ENCODE data around the gene WDR46. TPM values are rescaled to one million over a fixed set of nuclear protein-coding genes. Genes with fewer than 3 reads are reported as not detected.

Gene WDR46
- total and polyA plus RNA-seq, 2 of the 13 experiments (the other 11 are each of a cell fraction or from before 2014, with no cell fraction given), result 47.4 to 105 TPM

DNA sequence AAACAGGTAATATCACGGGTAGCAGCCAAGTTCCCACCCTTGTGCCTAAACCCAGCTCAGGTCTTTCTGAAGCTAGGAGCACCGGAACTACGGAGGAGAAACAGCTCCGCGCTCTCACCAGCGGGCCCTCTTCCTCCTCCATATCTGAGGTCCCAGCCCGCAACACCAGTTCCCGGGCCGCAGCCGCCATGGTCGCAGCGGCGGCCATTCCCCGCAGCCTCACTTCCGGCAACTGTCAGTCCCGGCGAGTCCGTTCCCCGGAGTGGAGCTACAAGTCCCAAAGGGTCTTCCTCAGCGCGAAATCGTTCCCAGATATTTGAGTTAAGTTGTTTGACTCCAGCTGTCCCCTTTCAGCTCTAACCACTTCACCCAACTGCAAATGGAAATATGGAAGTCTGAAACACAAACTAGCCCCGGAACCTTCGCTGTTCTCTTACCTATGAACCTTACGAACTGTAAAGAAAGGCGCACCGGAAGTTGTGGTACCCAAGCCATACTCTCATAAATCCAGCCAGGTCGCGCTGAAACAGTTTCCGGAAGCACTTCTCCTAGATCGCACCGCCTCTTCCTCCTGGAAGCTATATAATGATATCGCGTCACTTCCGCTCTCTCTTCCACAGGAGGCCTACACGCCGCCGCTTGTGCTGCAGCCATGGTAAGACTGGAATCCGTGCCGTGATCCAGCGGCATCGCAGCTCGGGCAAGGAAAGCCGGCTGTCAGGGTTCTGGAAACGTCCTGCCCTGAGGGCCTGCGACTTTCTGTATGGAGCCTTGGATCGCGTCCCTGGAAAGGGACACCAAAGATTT lies 17.4 kb downstream of the WDR46 start, which contains the start of the genes RPS18 and VPS52 (continued):
- no peak for TF ChIP-seq PTBP1 (IDR thresholded peaks at IDR 0.05; ENCODE audit: low read depth, low read length, poor library complexity, severe bottlenecking)
- TF ChIP-seq POLR2G (IDR thresholded peaks at IDR 0.05; ENCODE audit: low read depth, low read length), result peak; percentile 100
- peak; percentile 91 for TF ChIP-seq U2AF1 (optimal IDR thresholded peaks at IDR 0.05; ENCODE audit: low read depth, low read length)
- TF ChIP-seq HDAC2 (CRISPR knock-in tag; IDR thresholded peaks at IDR 0.05), result peak; percentile 73
- peak; percentile 97 for TF ChIP-seq ZSCAN31 (CRISPR knock-in tag; IDR thresholded peaks at IDR 0.05; ENCODE audit: low read depth)
- TF ChIP-seq, protein P1, sequence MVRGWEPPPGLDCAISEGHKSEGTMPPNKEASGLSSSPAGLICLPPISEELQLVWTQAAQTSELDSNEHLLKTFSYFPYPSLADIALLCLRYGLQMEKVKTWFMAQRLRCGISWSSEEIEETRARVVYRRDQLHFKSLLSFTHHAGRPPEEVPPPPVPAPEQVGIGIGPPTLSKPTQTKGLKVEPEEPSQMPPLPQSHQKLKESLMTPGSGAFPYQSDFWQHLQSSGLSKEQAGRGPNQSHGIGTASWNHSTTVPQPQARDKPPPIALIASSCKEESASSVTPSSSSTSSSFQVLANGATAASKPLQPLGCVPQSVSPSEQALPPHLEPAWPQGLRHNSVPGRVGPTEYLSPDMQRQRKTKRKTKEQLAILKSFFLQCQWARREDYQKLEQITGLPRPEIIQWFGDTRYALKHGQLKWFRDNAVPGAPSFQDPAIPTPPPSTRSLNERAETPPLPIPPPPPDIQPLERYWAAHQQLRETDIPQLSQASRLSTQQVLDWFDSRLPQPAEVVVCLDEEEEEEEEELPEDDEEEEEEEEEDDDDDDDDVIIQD (CRISPR knock-in tag; IDR thresholded peaks at IDR 0.05; ENCODE audit: low read depth), result 0 out of 2 replicates have a peak, but pooled peaks have one; percentile 37
- TF ChIP-seq, protein P2, sequence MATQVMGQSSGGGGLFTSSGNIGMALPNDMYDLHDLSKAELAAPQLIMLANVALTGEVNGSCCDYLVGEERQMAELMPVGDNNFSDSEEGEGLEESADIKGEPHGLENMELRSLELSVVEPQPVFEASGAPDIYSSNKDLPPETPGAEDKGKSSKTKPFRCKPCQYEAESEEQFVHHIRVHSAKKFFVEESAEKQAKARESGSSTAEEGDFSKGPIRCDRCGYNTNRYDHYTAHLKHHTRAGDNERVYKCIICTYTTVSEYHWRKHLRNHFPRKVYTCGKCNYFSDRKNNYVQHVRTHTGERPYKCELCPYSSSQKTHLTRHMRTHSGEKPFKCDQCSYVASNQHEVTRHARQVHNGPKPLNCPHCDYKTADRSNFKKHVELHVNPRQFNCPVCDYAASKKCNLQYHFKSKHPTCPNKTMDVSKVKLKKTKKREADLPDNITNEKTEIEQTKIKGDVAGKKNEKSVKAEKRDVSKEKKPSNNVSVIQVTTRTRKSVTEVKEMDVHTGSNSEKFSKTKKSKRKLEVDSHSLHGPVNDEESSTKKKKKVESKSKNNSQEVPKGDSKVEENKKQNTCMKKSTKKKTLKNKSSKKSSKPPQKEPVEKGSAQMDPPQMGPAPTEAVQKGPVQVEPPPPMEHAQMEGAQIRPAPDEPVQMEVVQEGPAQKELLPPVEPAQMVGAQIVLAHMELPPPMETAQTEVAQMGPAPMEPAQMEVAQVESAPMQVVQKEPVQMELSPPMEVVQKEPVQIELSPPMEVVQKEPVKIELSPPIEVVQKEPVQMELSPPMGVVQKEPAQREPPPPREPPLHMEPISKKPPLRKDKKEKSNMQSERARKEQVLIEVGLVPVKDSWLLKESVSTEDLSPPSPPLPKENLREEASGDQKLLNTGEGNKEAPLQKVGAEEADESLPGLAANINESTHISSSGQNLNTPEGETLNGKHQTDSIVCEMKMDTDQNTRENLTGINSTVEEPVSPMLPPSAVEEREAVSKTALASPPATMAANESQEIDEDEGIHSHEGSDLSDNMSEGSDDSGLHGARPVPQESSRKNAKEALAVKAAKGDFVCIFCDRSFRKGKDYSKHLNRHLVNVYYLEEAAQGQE (IDR thresholded peaks at IDR 0.05; ENCODE audit: borderline replicate concordance in 1 of 2, low read depth in 1 of 2, low read length in 2 of 2), result peak in 1 of 2 experiments; percentile 62; a peak in 1 of 4 replicates
- no peak for TF ChIP-seq PAWR (CRISPR knock-in tag; IDR thresholded peaks at IDR 0.05; ENCODE audit: borderline replicate concordance)
- TF ChIP-seq ZNF674 (CRISPR knock-in tag; IDR thresholded peaks at IDR 0.05; ENCODE audit: low read depth), result peak; percentile 69; the same call in 1 of the 2 replicates
- TF ChIP-seq SP140L (CRISPR knock-in tag; IDR thresholded peaks at IDR 0.05; ENCODE audit: borderline replicate concordance), result no peak; the same call in 1 of the 2 replicates
- TF ChIP-seq LCORL (IDR thresholded peaks at IDR 0.05), result peak; percentile 25; the same call in 1 of the 2 replicates
- TF ChIP-seq LCORL (CRISPR knock-in tag; IDR thresholded peaks at IDR 0.05), result peak; percentile 51; the same call in 1 of the 2 replicates
- TF ChIP-seq, protein P3, sequence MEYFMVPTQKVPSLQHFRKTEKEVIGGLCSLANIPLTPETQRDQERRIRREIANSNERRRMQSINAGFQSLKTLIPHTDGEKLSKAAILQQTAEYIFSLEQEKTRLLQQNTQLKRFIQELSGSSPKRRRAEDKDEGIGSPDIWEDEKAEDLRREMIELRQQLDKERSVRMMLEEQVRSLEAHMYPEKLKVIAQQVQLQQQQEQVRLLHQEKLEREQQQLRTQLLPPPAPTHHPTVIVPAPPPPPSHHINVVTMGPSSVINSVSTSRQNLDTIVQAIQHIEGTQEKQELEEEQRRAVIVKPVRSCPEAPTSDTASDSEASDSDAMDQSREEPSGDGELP (IDR thresholded peaks at IDR 0.05; ENCODE audit: borderline replicate concordance, low read depth), result peak; percentile 15; the same call in 1 of the 2 replicates
- no peak for TF ChIP-seq ZNF552 (CRISPR knock-in tag; IDR thresholded peaks at IDR 0.05; ENCODE audit: borderline replicate concordance)
- peak; percentile 65 for TF ChIP-seq RBM39 (IDR thresholded peaks at IDR 0.05; ENCODE audit: low read depth, low read length, poor library complexity, severe bottlenecking)
- peak; percentile 96 for TF ChIP-seq NFRKB (IDR thresholded peaks at IDR 0.05)
- peak; percentile 54 for TF ChIP-seq ATF7-NPFF (CRISPR knock-in tag; IDR thresholded peaks at IDR 0.05; ENCODE audit: low read depth)
- TF ChIP-seq ZKSCAN5 (CRISPR knock-in tag; IDR thresholded peaks at IDR 0.05), result no peak
- peak; percentile 93 for TF ChIP-seq ZBTB8A (CRISPR knock-in tag; IDR thresholded peaks at IDR 0.05; ENCODE audit: borderline replicate concordance, low read depth)
- TF ChIP-seq ZNF737 (CRISPR knock-in tag; IDR thresholded peaks at IDR 0.05; ENCODE audit: borderline replicate concordance), result peak; percentile 83; the same call in 1 of the 2 replicates
- peak; percentile 77; the same call in 1 of the 2 replicates for TF ChIP-seq ZNF766 (CRISPR knock-in tag; IDR thresholded peaks at IDR 0.05; ENCODE audit: borderline replicate concordance)
- no peak for TF ChIP-seq FIP1L1 (IDR thresholded peaks at IDR 0.05; ENCODE audit: borderline replicate concordance, insufficient read depth, low read depth, low read length)
